SH-SY5Y (cell line): ENCODE measurements around the gene PAM16.

ENCODE experiments used
- GATA2 ChIP-seq: IDR thresholded peaks from 2 replicates; pipeline ENCODE4 v1.6.1; 2011; ENCODE audit warnings: mild to moderate bottlenecking, low read depth, low read length
- GATA3 ChIP-seq: IDR thresholded peaks from 2 replicates; pipeline ENCODE4 v1.6.1; 2011; ENCODE audit warnings: low read depth, mild to moderate bottlenecking, low read length, moderate library complexity

GRCh38 chr16:4332623-4333307 is 18.4 kb downstream of the PAM16 start:
- TF ChIP-seq GATA2 (no peak), GATA3 (no peak)
